GM10266 (cell line): ENCODE data around the gene AUP1.

Source experiments
- DNase-seq: peaks from one replicate; pipeline ENCODE4 v3.0.0; 2012; ENCODE audit errors: extremely low spot score
- TF ChIP-seq, protein P1 (sequence below): IDR thresholded peaks from 2 replicates; pipeline ENCODE4 v1.5.1; 2012; ENCODE audit warnings: mild to moderate bottlenecking, low read depth; ENCODE audit not compliant: control insufficient read depth, insufficient read depth; ENCODE audit errors: missing control alignments

The AUP1 gene

DNA sequence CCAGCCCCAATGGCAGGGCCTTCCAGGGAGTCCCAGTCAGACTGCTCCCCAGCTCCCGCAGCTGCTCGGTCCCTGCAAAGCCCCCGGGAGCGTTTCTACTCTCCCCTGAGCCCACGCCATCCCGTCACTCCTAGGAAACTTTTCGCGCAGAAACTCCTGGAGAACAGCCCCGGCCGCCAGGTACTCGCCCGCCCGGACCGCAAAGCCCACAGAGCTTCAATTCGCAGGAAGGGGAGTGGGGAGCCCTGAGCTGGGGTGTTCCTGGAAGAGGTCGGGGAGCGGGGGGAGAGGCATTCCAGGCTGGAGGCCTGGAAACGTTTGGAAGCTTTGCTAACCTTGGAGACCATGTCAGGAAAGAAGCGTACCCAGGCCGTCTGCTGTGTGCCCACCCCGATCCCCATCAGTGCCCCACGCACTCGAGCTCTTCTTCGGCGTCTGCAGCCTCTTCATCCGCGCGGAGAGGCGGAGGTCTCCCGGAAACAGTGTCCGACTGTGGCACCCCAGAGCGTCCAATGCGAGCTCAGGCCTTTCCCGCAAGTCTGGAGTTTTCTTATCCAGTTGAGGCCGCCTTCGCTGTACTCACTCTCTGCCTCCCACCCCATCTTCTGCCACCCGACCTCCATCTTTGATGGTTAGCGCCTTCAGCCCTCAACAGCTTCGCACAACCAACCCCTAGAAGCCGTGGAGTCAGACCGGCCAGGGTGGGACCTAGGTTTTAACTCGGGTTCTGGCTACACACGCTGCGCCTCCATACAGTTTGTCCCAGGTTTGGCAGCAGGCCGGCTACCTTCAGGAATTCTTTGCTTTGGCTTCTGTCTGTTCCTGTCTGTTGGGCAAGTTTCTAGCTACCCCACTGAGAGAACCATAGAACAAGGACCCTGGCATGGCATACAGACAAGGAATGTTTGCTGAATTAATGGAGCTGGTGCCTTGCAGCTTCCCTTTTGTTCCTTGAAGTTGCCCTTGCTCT is 25.7 kb downstream of the AUP1 start:
- DNase-seq = no peak
- TF ChIP-seq, protein P1, sequence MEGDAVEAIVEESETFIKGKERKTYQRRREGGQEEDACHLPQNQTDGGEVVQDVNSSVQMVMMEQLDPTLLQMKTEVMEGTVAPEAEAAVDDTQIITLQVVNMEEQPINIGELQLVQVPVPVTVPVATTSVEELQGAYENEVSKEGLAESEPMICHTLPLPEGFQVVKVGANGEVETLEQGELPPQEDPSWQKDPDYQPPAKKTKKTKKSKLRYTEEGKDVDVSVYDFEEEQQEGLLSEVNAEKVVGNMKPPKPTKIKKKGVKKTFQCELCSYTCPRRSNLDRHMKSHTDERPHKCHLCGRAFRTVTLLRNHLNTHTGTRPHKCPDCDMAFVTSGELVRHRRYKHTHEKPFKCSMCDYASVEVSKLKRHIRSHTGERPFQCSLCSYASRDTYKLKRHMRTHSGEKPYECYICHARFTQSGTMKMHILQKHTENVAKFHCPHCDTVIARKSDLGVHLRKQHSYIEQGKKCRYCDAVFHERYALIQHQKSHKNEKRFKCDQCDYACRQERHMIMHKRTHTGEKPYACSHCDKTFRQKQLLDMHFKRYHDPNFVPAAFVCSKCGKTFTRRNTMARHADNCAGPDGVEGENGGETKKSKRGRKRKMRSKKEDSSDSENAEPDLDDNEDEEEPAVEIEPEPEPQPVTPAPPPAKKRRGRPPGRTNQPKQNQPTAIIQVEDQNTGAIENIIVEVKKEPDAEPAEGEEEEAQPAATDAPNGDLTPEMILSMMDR = no peak

- TF ChIP-seq, protein P1 = peak; percentile 68
- peak; percentile 80 for DNase-seq
Observed at GRCh38 chr2:74502720-74503505, 26.6 kb downstream of the AUP1 start.

GRCh38 chr2:74502147-74502719 is 27.3 kb downstream of the AUP1 start:
- peak; percentile 32 for DNase-seq
- TF ChIP-seq, protein P1 = no peak

GRCh38 chr2:74501335-74502071 is 28.0 kb downstream of the AUP1 start:
- TF ChIP-seq, protein P1 = no peak
- DNase-seq = no peak

DNA sequence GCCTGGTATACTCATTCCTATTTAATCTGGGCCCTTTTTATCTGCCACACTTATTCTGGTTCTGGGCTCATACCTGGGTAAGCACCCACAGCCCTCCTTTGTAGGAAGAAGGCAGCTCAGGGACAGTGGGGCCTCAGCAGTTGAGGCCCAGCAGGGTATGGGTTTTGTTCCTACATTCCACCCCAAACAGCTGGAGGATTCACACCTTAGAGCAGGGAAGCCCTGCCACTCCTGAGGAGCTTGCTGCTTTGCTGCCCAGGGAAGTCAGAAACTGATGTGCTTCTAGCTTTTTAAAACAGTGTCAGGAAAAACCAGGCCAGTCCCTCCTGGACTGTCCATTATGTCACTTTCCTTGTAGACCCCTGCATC is 28.9 kb downstream of the AUP1 start:
- DNase-seq = no peak
- TF ChIP-seq, protein P1 = no peak

DNA sequence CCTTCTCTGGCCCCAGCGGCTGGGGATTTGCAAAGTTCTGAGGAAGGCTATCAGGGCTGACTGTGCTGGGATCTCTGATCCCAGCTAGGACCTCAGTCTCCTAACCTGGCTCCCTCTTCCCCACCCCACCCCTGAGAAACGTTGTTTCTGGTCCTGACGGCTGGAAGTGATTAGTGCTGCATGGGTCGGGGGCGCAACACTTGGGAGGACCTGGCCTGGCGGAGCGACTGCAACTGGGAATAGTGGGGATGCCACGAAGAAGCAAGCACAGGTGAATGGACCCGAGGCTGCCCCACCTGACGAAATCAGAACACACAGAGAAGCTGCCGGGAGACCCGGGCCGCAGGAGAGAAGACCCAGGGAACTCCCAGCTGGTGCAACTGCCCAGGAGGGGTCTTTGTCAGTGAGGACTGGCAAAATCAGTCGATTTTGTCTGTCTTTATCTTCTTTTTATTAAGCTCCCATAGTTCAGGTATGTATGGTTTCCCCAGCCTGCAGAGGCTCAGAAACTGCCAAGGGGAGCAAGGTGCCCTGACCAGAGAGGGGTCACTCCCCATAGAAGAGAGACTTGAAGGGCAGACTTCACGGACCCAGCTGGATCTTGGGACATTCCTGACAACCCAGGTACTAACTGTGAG is 29.4 kb downstream of the AUP1 start:
- TF ChIP-seq, protein P1 = no peak
- no peak for DNase-seq
